ENCODE results near the gene ARHGAP8.

GRCh38 chr22:44802071-44802700, 49.8 kb downstream of the ARHGAP8 start:
- no peak for TF ChIP-seq CTCF (conservative IDR thresholded peaks at IDR 0.05; ENCODE audit: low read depth in 2 of 2)
- TF ChIP-seq POLR2AphosphoS5 (IDR thresholded peaks at IDR 0.05; ENCODE audit: low read depth), result no peak
- no peak for TF ChIP-seq ETS1 (IDR thresholded peaks at IDR 0.05)
- TF ChIP-seq EZH2 (IDR thresholded peaks at IDR 0.05; ENCODE audit: low read depth, unreplicated experiment), result no peak
- no peak for TF ChIP-seq JUNB (IDR thresholded peaks at IDR 0.05; ENCODE audit: unreplicated experiment)
